ENCODE data around the gene ABHD16B.

DNA sequence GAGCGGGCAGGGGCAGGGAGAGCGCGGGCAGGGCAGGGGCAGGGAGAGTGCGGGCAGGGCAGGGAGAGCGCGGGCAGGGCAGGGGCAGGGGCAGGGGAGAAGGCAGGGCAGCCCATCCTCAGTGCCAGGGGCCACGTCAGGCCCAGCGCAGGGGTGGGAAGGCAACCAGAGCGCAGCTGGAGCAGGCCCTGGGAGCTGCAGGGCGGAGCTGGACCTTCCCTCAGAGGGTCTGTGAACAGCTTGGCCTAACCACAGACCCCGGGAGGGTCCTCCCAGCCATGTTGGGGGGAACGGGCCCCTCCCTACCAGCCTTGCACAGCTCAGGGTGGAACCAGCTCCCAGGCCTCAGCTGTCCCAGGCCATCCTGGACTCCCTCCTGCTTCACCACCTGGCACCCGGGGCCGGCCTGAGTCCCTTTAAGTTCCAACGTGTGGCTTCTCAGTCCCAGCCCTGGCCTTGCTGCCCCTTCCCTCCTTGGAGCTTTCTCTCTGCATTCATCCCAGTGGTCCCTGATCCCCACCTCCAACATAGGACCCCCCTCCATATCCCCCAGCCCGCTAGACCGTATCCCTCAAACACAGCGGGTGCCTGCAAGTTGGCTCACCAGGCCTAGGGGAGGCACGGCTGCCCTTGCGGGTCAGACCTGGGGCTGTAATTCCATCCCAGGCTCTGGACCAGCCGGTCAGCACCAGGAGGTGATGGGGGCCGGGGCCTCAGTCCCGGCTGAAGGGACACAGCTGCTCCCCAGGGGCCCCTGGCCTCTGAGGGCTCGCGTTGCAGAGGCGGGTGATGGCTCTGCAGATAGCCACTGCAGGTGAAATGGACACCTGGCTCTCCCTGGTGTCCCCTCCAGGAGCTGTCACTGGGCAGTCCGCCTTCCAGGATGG, 24.6 kb upstream of the ABHD16B start:
- TF ChIP-seq BACH2 (CRISPR knock-in tag; IDR thresholded peaks at IDR 0.05; ENCODE audit: borderline replicate concordance) (no peak), ARNTL (CRISPR knock-in tag; IDR thresholded peaks at IDR 0.05; ENCODE audit: borderline replicate concordance, low read depth) (no peak), ZNF8 (CRISPR knock-in tag; IDR thresholded peaks at IDR 0.05) (no peak), TOX (CRISPR knock-in tag; IDR thresholded peaks at IDR 0.05; ENCODE audit: borderline replicate concordance) (no peak), ZFP30 (CRISPR knock-in tag; IDR thresholded peaks at IDR 0.05) (no peak), ZC3H10 (CRISPR knock-in tag; IDR thresholded peaks at IDR 0.05) (no peak), RARB (CRISPR knock-in tag; IDR thresholded peaks at IDR 0.05) (no peak), ZFP3 (CRISPR knock-in tag; IDR thresholded peaks at IDR 0.05) (no peak)
- TF ChIP-seq, protein P1, sequence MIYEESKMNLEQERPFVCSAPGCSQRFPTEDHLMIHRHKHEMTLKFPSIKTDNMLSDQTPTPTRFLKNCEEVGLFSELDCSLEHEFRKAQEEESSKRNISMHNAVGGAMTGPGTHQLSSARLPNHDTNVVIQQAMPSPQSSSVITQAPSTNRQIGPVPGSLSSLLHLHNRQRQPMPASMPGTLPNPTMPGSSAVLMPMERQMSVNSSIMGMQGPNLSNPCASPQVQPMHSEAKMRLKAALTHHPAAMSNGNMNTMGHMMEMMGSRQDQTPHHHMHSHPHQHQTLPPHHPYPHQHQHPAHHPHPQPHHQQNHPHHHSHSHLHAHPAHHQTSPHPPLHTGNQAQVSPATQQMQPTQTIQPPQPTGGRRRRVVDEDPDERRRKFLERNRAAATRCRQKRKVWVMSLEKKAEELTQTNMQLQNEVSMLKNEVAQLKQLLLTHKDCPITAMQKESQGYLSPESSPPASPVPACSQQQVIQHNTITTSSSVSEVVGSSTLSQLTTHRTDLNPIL (CRISPR knock-in tag; IDR thresholded peaks at IDR 0.05; ENCODE audit: low read depth), result no peak
- TF ChIP-seq, protein P2, sequence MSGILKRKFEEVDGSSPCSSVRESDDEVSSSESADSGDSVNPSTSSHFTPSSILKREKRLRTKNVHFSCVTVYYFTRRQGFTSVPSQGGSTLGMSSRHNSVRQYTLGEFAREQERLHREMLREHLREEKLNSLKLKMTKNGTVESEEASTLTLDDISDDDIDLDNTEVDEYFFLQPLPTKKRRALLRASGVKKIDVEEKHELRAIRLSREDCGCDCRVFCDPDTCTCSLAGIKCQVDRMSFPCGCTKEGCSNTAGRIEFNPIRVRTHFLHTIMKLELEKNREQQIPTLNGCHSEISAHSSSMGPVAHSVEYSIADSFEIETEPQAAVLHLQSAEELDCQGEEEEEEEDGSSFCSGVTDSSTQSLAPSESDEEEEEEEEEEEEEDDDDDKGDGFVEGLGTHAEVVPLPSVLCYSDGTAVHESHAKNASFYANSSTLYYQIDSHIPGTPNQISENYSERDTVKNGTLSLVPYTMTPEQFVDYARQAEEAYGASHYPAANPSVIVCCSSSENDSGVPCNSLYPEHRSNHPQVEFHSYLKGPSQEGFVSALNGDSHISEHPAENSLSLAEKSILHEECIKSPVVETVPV (CRISPR knock-in tag; IDR thresholded peaks at IDR 0.05), result no peak
- TF ChIP-seq, protein P3, sequence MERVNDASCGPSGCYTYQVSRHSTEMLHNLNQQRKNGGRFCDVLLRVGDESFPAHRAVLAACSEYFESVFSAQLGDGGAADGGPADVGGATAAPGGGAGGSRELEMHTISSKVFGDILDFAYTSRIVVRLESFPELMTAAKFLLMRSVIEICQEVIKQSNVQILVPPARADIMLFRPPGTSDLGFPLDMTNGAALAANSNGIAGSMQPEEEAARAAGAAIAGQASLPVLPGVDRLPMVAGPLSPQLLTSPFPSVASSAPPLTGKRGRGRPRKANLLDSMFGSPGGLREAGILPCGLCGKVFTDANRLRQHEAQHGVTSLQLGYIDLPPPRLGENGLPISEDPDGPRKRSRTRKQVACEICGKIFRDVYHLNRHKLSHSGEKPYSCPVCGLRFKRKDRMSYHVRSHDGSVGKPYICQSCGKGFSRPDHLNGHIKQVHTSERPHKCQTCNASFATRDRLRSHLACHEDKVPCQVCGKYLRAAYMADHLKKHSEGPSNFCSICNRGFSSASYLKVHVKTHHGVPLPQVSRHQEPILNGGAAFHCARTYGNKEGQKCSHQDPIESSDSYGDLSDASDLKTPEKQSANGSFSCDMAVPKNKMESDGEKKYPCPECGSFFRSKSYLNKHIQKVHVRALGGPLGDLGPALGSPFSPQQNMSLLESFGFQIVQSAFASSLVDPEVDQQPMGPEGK (CRISPR knock-in tag; IDR thresholded peaks at IDR 0.05; ENCODE audit: borderline replicate concordance), result no peak

All from SK-N-SH treated with all-trans-retinoic acid at 6 μM for 48 hours (cell line).